GM12878 (cell line): ENCODE results near the gene TMEM151A. TPM values are rescaled to one million over a fixed set of nuclear protein-coding genes. Genes with fewer than 3 reads are reported as not detected.

Source experiments
- BCLAF1 ChIP-seq: fragments of 450-650 bp; IDR thresholded peaks from 2 replicates; pipeline ENCODE4 v1.6.1; 2017; ENCODE audit warnings: antibody characterized with exemption, mild to moderate bottlenecking, moderate library complexity
- BMI1 ChIP-seq: fragments of 450-650 bp; IDR thresholded peaks from 2 replicates; pipeline ENCODE4 v1.6.1; 2016; ENCODE audit warnings: mild to moderate bottlenecking, moderate library complexity, borderline replicate concordance
- CREM ChIP-seq: IDR thresholded peaks from 2 replicates; pipeline ENCODE4 v1.6.1; 2014; ENCODE audit warnings: antibody characterized with exemption, low read depth
- CTCF ChIP-seq, 3 experiments: IDR thresholded peaks in 2 of 3; conservative IDR thresholded peaks in 1 of 3; 2 replicates each; pipeline ENCODE4 v1.5.1; 2011; ENCODE audit warnings: low read depth in 3 of 3, low read length in 3 of 3, mild to moderate bottlenecking in 3 of 3, control low read depth in 2 of 3, moderate library complexity in 2 of 3, inconsistent platforms in 1 of 3, mixed read lengths in 1 of 3; ENCODE audit not compliant: control insufficient read depth in 2 of 3, insufficient read depth in 1 of 3; ENCODE audit errors: extremely low read depth in 1 of 3
- EP300 ChIP-seq, 2 experiments: fragments of 150-350 bp in 1 of 2; IDR thresholded peaks; 2 replicates each; pipeline ENCODE4 v1.6.1; 2011 to 2012; ENCODE audit warnings: low read depth in 2 of 2, low read length in 2 of 2, borderline replicate concordance in 1 of 2, improper control_type of control experiment in 1 of 2, inconsistent platforms in 1 of 2; ENCODE audit not compliant: control insufficient read depth in 1 of 2
- ETV6 ChIP-seq, 2 experiments: fragments of 450-650 bp in 1 of 2; IDR thresholded peaks in 1 of 2; conservative IDR thresholded peaks in 1 of 2; 2 replicates each; pipeline ENCODE4 v1.6.1; 2014; ENCODE audit warnings: antibody characterized with exemption in 1 of 2, borderline replicate concordance in 1 of 2, low read depth in 1 of 2, mild to moderate bottlenecking in 1 of 2, moderate library complexity in 1 of 2
- KLF5 ChIP-seq: fragments of 450-650 bp; IDR thresholded peaks from 2 replicates; pipeline ENCODE4 v1.6.1; 2014; ENCODE audit warnings: mild to moderate bottlenecking; ENCODE audit not compliant: partially characterized antibody
- MYB ChIP-seq: fragments of 150-350 bp; IDR thresholded peaks from 2 replicates; pipeline ENCODE4 v1.6.1; 2014; ENCODE audit warnings: mild to moderate bottlenecking, low read depth, low read length, borderline replicate concordance
- MYC ChIP-seq: IDR thresholded peaks from 2 replicates; pipeline ENCODE4 v1.6.1; 2011; ENCODE audit warnings: mild to moderate bottlenecking, low read length, moderate library complexity, inconsistent platforms; ENCODE audit not compliant: insufficient read depth, insufficient replicate concordance, insufficient read length, severe bottlenecking
- NKRF ChIP-seq: fragments of 450-650 bp; conservative IDR thresholded peaks from 2 replicates; pipeline ENCODE4 v1.6.1; 2017; ENCODE audit warnings: mild to moderate bottlenecking, moderate library complexity
- PBX3 ChIP-seq: IDR thresholded peaks from 2 replicates; pipeline ENCODE4 v1.6.1; 2011; ENCODE audit warnings: mild to moderate bottlenecking, low read depth, low read length, moderate library complexity; ENCODE audit not compliant: insufficient replicate concordance
- POLR2AphosphoS2 ChIP-seq: IDR thresholded peaks from 2 replicates; pipeline ENCODE4 v1.6.1; 2011; ENCODE audit warnings: low read depth, mild to moderate bottlenecking, low read length, improper control_type of control experiment, moderate library complexity
- SREBF2 ChIP-seq: IDR thresholded peaks from 2 replicates; pipeline ENCODE4 v1.6.1; 2012; ENCODE audit warnings: mild to moderate bottlenecking, low read length
- WRNIP1 ChIP-seq: IDR thresholded peaks from 2 replicates; pipeline ENCODE4 v1.6.1; 2011; ENCODE audit warnings: low read depth, low read length, improper control_type of control experiment, borderline replicate concordance
- ZNF207 ChIP-seq: fragments of 450-650 bp; IDR thresholded peaks from 2 replicates; pipeline ENCODE4 v1.6.1; 2014; ENCODE audit warnings: antibody characterized with exemption, mild to moderate bottlenecking, borderline replicate concordance
- ZNF274 ChIP-seq: IDR thresholded peaks from one replicate; pipeline ENCODE4 v1.8.0; 2011; ENCODE audit not compliant: insufficient read length, insufficient read depth
- ZNF622 ChIP-seq: fragments of 450-650 bp; IDR thresholded peaks from 2 replicates; pipeline ENCODE4 v1.6.1; 2017; ENCODE audit warnings: mild to moderate bottlenecking, inconsistent platforms
- ZZZ3 ChIP-seq: IDR thresholded peaks from 2 replicates; pipeline ENCODE4 v1.6.1; 2011; ENCODE audit warnings: low read depth; ENCODE audit not compliant: control insufficient read depth, insufficient read length
- polyA plus RNA-seq, 11 experiments: library from polyadenylated mRNA; depleted of rRNA in 4 of 11; unstranded in 6 of 11; stranded (reverse) in 5 of 11; fragments of >200 nt; fragmentation: Nextera tagmentation in 4 of 11; fragmentation: Illumina TruSeq in 1 of 11; extraction: Ambion mirVana in 4 of 11; extraction: Trizol in 1 of 11; gene quantifications; 1 replicate in 1 of 11; 2 replicates in 10 of 11; pipeline versions ENCODE4 v1.2.1 to v1.2.3, GENCODE V29; 2011 to 2016; ENCODE audit warnings: inconsistent platforms in 2 of 11, missing spikeins in 2 of 11, low read depth in 1 of 11
- total RNA-seq, 4 experiments: library from RNA; depleted of rRNA in 3 of 4; stranded (reverse); fragments of >200 nt in 3 of 4; fragmentation: Illumina TruSeq in 1 of 4; extraction: Trizol in 1 of 4; gene quantifications; 2 replicates each; pipeline versions ENCODE4 v1.2.1 to v1.2.3, GENCODE V29; 2013 to 2021

Gene TMEM151A
- total and polyA plus RNA-seq, 10 of the 15 experiments (the other 5 are each of a cell fraction or from before 2014, with no cell fraction given) = not detected

- TF ChIP-seq BCLAF1 (no peak), ZNF274 (no peak), CREM (peak; percentile 81), SREBF2 (no peak), MYB (no peak), ZNF207 (no peak), KLF5 (no peak), BMI1 (no peak), PBX3 (no peak), WRNIP1 (0 out of 2 replicates have a peak, but pooled peaks have one; percentile 24), MYC (no peak), EP300 (IDR thresholded peaks at IDR 0.05; ENCODE audit: borderline replicate concordance in 1 of 2, control insufficient read depth in 1 of 2, low read depth in 2 of 2, low read length in 2 of 2) (no peak), ZNF622 (no peak), ZZZ3 (no peak), CTCF (IDR thresholded peaks at IDR 0.05 in 2 of 3, conservative IDR thresholded peaks at IDR 0.05 in 1 of 3; ENCODE audit: control insufficient read depth in 2 of 3, extremely low read depth in 1 of 3, insufficient read depth in 1 of 3, low read depth in 3 of 3, low read length in 3 of 3) (no peak), POLR2AphosphoS2 (peak; percentile 31; the same call in 1 of the 2 replicates), ETV6 (conservative IDR thresholded peaks at IDR 0.05 in 1 of 2, IDR thresholded peaks at IDR 0.05 in 1 of 2; ENCODE audit: borderline replicate concordance in 1 of 2, low read depth in 1 of 2) (no peak), NKRF (no peak; the same call in 1 of the 2 replicates)
These were observed 23.3 kb upstream of the TMEM151A start, which contains the start of gene RAB1B (continued) for GRCh38 chr11:66268244-66268951.
